IgD-negative memory B cell (primary cell): ENCODE measurements around the gene ZNF660. TPM values are rescaled to one million over a fixed set of nuclear protein-coding genes. Genes with fewer than 3 reads are reported as not detected.
"Not testable (repeated sequence)": the region's sequence is repeated elsewhere in the genome, so short reads cannot be mapped to it uniquely, and the experiment has no call there.

ENCODE experiments used
- H3K27ac Mint-ChIP-seq, 3 donors: one replicate each; pipeline ENCODE4 v1.8.0; 2020 to 2022; ENCODE audit warnings: mild to moderate bottlenecking in 3 of 3, mixed read lengths in 3 of 3, moderate library complexity in 1 of 3
- H3K27me3 Mint-ChIP-seq: one replicate; pipeline ENCODE4 v1.8.0; 2021; ENCODE audit warnings: mixed read lengths
- H3K36me3 Mint-ChIP-seq: one replicate; pipeline ENCODE4 v1.8.0; 2020; ENCODE audit warnings: mild to moderate bottlenecking, mixed read lengths
- H3K4me1 Mint-ChIP-seq, 3 donors: one replicate each; pipeline ENCODE4 v1.8.0; 2020 to 2022; ENCODE audit warnings: mixed read lengths in 3 of 3, mild to moderate bottlenecking in 1 of 3
- H3K4me3 Mint-ChIP-seq, 4 donors: one replicate each; pipeline ENCODE4 v1.8.0; 2020 to 2022; ENCODE audit warnings: mild to moderate bottlenecking in 4 of 4, mixed read lengths in 4 of 4, moderate library complexity in 3 of 4
- H3K9me3 Mint-ChIP-seq, 3 donors: one replicate each; pipeline ENCODE4 v1.8.0; 2020 to 2021; ENCODE audit warnings: mixed read lengths in 3 of 3, mild to moderate bottlenecking in 1 of 3
- polyA plus RNA-seq: library from polyadenylated mRNA; unstranded; fragments of 300-500 nt; fragmentation: Illumina TruSeq; gene quantifications from one replicate; pipeline ENCODE4 v1.2.3, GENCODE V29; 2021

Gene ZNF660
- polyA plus RNA-seq, 1 donor from 2014 or later = not detected

DNA sequence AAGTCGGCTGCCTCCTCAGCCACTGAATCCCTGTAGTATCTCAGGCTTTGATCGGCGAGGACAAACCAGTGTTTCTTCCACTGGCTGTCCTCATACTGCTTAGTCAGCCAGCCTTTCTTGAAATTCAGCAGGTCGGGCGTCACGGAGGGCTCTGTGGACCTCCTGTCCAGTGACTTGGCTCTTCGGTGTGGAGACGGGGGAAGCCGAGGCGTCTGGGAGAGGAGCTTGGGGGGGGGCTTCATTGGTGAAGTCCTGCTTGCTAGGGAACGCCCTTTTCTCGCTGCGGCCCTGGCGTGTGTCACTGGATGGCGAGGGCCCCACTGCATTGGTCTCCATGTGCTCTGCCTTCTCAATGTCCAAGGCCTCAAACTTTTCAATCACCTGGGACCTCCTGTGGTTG, 5.0 kb upstream of the ZNF660 start:
- not testable (repeated sequence) for H3K27ac Mint-ChIP-seq, H3K27me3 Mint-ChIP-seq, H3K4me1 Mint-ChIP-seq, H3K4me3 Mint-ChIP-seq
- Mint-ChIP-seq H3K36me3 (peaks cover 10% of the 10 kb centered on the region), H3K9me3 (peaks cover 3 to 26% (median 4%) of the 10 kb centered on the region in 3 donors)

DNA sequence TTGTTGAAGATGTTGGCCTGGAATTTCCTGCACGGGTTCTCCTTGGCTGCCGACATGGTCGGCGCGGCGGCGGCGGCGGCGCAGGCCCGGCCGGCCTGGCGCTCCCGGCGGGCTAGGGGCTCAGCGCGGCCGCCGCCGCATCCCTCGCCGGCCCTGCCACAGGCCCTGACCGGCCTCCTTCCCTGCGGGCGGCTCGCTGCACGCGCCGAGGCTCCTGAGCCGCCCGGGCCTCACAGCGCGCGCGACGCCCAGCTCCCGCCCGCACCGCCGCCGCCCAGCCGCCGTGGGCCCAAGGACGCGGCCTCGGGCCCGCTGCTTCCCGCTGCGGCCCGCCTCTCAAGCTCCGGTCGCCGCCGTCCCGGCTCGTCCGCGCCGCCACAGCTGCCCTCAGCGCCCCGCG, 3.8 kb upstream of the ZNF660 start:
- H3K4me3 Mint-ChIP-seq, H3K4me1 Mint-ChIP-seq, H3K27ac Mint-ChIP-seq, H3K27me3 Mint-ChIP-seq: not testable (repeated sequence)
- peaks cover 3 to 25% (median 3%) of the 10 kb centered on the region in 3 donors for H3K9me3 Mint-ChIP-seq
- H3K36me3 Mint-ChIP-seq = peaks cover 10% of the 10 kb centered on the region

DNA sequence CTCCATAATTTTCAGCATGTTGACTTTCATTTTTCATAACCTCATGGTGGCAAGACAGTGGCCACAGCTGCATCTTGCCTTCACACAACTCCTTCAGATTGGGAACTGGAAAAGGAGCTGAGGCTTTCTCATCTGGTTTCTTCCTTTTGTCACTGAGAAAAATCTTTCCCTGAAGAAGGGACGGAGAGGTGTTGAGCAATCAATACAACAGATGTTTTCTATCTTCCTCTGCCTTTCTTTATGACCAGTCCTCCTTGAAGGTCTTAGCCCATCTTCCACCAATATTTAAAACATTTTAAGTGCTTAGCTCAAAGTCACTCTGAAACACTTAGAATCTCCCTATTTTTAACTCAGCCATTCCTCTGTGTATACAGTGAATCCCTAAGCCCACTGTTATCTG, 11.9 kb downstream of the ZNF660 start:
- peaks cover 15 to 34% (median 15%) of the 10 kb centered on the region in 3 donors for H3K9me3 Mint-ChIP-seq
- no peaks in the 10 kb centered on the region for H3K4me1 Mint-ChIP-seq
- peaks cover 12% of the 10 kb centered on the region for H3K36me3 Mint-ChIP-seq
- H3K27me3 Mint-ChIP-seq = no peaks in the 10 kb centered on the region
- H3K4me3 Mint-ChIP-seq = no peak overlapping the region
- no peak overlapping the region for H3K27ac Mint-ChIP-seq

DNA sequence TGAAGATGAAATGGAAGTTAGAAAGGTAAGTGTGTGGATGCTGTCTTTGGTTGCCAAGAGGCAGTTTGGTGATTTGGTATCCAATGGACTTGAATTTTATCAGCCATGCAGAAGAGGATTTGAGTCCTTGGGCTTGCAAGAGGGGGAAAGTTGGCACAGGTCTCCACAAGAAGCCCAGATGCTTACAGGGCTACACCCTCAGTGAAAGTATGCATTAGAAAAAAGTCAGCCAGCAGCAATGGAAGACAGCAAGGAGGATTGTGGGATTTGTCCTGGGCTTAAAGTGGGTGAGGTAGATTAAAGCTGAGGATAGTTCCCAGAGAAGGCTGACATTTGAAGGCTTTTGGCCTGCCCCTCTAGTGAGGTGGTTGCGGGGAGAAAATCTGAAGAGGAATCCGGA, 17.0 kb downstream of the ZNF660 start:
- Mint-ChIP-seq H3K9me3 (peaks cover 2 to 11% (median 6%) of the 10 kb centered on the region in 3 donors), H3K27ac (no peak overlapping the region)

DNA sequence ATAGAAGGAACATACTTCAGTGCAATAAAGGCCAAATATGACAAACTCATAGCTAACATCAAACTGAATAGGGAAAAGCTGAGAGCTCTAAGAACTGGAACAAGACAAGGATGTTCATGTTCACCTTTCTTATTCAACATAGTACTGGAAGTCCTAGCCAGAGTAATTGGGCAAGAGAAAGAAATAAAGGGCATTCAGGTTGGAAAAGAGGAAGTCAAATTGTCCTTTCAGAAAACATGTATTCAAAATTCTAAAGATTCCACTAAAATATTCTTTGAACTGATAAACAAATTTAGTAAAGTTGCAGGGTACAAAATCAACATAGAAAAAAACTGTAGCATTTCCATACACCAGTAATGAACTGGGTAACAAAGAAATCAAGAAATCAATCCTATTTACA, 27.9 kb downstream of the ZNF660 start:
- no peaks in the 10 kb centered on the region for H3K27me3 Mint-ChIP-seq

More for the DNA sequence above, 17.0 kb downstream of the ZNF660 start:
- Mint-ChIP-seq H3K4me3 (no peak overlapping the region), H3K4me1 (no peaks in the 10 kb centered on the region), H3K36me3 (peaks cover 8% of the 10 kb centered on the region), H3K27me3 (no peaks in the 10 kb centered on the region)

DNA sequence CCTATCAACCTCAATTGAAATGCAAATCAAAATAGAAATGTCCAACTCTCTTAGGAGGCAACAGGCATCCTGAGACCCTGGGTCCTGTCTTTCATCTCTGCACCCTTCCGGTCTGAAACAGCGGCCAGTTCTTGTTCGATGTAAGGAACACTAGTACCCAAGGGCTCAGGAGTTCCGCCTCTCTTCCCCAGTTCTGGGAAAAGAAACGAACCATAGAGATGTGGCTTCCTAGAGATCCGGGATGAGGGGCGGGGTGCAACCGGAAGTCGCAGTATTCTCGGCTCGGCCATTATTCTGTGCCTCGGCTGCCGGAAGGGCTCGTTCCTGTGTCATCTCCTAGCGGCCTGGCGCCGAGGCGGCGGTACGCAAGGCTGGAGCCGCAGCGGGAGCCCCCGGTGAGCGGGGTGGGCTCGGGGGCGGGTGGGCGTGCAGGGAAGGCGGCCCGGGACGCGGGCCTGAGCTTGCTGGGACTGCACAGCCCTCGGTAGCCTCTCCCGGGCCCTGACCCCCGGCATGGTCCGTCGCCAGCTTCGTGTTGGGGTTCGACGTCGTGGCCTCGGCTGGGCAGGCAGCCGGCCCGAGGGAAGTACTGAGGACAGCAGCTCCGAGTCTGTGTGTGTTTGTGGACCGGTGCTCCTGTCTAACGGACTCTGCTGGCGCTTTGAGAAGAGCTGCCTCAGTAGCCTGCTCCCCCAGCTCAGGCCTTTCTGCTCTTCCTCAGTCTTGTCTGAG, 40.2 kb downstream of the ZNF660 start, which contains the start of gene ZNF197:
ZNF197 (plus strand) TSS at position 288 of the 732 bp plus-strand sequence. CDS start 4,119 bp downstream, outside the sequence.
- peaks cover 5% of the 10 kb centered on the region for H3K36me3 Mint-ChIP-seq
- H3K27me3 Mint-ChIP-seq = no peaks in the 10 kb centered on the region
- peak within 1 kb of the TSS; percentile 69 to 83 (median 78) for H3K27ac Mint-ChIP-seq
- H3K4me3 Mint-ChIP-seq = peak within 1 kb of the TSS; percentile 88 to 97 (median 95)
- H3K4me1 Mint-ChIP-seq = peaks cover 12 to 31% (median 29%) of the 10 kb centered on the region in 3 donors
- H3K9me3 Mint-ChIP-seq = no peaks in the 10 kb centered on the region

More for the DNA sequence above, 27.9 kb downstream of the ZNF660 start:
- Mint-ChIP-seq H3K36me3 (peaks cover 1% of the 10 kb centered on the region), H3K4me1 (peaks cover 0 to 2% (median 0%) of the 10 kb centered on the region in 3 donors), H3K27ac (no peak overlapping the region), H3K4me3 (no peak overlapping the region), H3K9me3 (peaks cover 0 to 5% (median 0%) of the 10 kb centered on the region in 3 donors)

DNA sequence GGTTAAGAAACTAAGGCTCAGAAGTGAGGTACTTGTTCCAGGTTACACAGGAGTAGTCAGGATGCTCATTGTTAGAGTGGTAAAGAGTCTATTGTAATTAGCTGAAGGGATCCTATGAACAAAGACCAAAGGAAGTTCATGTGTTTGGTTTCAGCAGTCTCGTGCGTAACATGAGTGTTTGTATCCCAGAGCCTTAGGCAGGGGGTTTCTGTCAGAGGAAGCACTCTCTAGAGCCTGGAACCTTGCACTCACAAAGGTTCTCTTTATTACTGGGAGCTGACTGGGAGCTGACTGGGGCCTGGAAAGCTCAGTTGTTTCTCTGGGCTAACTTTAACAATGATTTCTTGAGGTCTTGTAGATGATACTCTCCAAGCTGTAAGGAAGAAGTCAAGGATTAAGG, 44.0 kb downstream of the ZNF660 start:
- H3K27me3 Mint-ChIP-seq = no peaks in the 10 kb centered on the region
- peaks cover 13 to 30% (median 29%) of the 10 kb centered on the region in 3 donors for H3K4me1 Mint-ChIP-seq
- no peak overlapping the region for H3K4me3 Mint-ChIP-seq
- no peak overlapping the region for H3K27ac Mint-ChIP-seq
- no peaks in the 10 kb centered on the region for H3K9me3 Mint-ChIP-seq
- H3K36me3 Mint-ChIP-seq = peaks cover 7% of the 10 kb centered on the region

DNA sequence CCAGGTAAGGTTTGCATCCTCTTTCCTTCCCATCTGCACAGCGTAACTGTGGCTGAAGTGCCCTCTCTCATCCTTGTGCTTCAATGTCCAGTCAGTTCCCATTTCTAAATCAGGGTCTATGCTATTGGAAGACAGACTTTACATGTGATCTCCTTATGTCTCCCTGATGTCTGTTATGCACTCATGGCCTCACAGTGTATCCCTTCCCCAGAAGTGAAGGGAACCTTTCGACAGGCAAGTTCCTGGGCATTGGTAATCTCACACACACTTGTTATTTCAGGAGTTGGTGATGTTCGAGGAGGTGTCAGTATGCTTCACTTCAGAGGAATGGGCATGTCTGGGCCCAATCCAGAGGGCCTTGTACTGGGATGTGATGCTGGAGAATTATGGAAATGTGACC, 47.4 kb downstream of the ZNF660 start:
- Mint-ChIP-seq H3K36me3 (peaks cover 28% of the 10 kb centered on the region), H3K4me1 (peaks cover 6 to 18% (median 13%) of the 10 kb centered on the region in 3 donors), H3K27me3 (no peaks in the 10 kb centered on the region), H3K9me3 (peaks cover 0 to 9% (median 3%) of the 10 kb centered on the region in 3 donors), H3K27ac (no peak overlapping the region), H3K4me3 (no peak overlapping the region)

DNA sequence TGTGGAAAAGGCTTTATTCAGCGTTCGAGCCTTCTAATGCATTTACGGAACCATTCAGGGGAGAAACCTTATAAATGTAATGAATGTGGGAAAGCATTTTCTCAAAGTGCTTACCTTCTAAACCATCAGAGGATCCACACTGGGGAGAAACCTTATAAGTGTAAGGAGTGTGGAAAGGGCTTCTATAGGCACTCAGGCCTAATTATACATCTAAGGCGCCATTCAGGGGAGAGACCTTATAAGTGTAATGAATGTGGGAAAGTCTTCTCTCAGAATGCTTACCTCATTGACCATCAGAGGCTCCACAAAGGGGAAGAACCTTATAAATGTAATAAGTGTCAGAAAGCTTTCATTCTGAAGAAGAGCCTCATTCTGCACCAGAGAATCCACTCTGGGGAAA, 57.6 kb downstream of the ZNF660 start:
- peaks cover 0 to 3% (median 1%) of the 10 kb centered on the region in 3 donors for H3K4me1 Mint-ChIP-seq
- peaks cover 36% of the 10 kb centered on the region for H3K36me3 Mint-ChIP-seq
- peaks cover 12 to 53% (median 23%) of the 10 kb centered on the region in 3 donors for H3K9me3 Mint-ChIP-seq
- no peaks in the 10 kb centered on the region for H3K27me3 Mint-ChIP-seq
- no peak overlapping the region for H3K27ac Mint-ChIP-seq
- H3K4me3 Mint-ChIP-seq = peak overlapping the region in 1 of 4 donors; percentile 66

DNA sequence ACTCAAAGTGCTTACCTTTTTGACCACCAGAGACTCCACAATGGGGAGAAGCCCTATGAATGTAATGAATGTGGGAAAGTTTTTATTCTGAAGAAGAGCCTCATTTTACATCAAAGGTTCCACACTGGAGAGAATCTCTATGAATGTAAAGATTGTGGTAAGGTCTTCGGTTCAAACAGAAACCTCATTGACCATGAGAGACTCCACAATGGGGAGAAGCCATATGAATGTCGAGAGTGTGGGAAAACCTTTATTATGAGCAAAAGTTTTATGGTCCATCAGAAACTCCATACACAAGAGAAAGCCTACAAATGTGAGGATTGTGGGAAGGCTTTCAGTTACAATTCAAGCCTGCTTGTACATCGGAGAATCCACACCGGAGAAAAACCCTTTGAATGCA, 58.3 kb downstream of the ZNF660 start:
- H3K36me3 Mint-ChIP-seq = peaks cover 29% of the 10 kb centered on the region
- peaks cover 4 to 8% (median 5%) of the 10 kb centered on the region in 3 donors for H3K4me1 Mint-ChIP-seq
- peaks cover 12 to 47% (median 17%) of the 10 kb centered on the region in 3 donors for H3K9me3 Mint-ChIP-seq
- H3K4me3 Mint-ChIP-seq = no peak overlapping the region
- no peak overlapping the region for H3K27ac Mint-ChIP-seq
- H3K27me3 Mint-ChIP-seq = no peaks in the 10 kb centered on the region

DNA sequence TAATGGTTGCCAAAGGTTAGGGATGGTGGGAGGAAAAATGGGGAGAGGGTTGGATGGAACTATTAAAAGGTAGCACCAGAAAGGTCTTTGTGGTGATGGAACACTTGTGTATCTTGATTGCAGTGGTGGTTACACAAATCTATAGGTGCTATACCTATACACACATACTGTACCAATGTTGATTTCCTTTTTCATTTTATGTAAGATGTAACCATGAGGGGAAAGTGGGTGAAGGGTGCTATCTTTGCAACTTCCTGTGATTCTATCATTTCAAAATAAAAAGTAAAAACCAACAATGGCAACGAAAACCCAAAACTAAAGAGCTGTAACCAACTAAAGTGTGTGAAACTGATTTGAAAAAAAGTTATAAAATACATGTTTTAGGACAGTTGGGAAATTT, 63.0 kb downstream of the ZNF660 start:
- Mint-ChIP-seq H3K9me3 (peaks cover 5 to 24% (median 5%) of the 10 kb centered on the region in 3 donors), H3K4me1 (peaks cover 16% of the 10 kb centered on the region in 3 donors), H3K27ac (peak overlapping the region in 2 of 3 donors; percentile 83 to 90)

DNA sequence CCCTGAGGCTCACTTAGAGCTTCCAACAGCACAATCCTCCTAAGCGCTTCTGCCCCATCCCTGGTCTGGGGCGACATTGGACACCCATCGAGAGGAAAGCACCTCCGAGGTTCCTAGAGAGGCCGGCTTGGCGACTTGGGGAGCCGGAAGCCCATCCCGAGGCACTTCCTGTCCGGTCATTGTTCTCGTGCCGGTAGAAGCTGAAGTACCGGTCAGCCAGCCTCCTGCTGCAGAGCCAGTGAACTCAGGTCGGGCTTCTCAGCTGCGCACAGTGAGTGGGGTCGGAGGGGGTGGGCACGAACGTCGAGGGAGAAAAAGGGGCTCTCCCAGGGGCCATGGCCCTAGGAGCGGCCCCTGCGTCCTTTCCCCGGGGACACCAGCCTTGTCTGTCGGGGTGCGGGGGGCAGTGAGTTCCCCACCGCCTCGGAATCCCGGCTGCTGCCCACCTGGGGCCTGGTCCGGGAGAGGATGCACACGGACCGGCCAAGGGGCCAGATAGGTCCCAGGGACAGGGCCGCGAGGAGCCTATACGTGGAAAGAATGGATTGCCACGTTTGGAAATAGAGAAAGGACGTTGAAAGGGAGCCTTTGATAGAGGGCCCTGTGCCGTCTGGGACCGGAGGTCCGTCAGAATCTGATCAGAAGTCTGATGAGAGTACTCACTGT, 63.9 kb downstream of the ZNF660 start, which contains the start of gene ZNF35:
ZNF35 (plus strand) TSS at position 169 of the 666 bp plus-strand sequence. CDS start 2,336 bp downstream, outside the sequence.
- Mint-ChIP-seq H3K4me1 (peaks cover 16% of the 10 kb centered on the region in 3 donors), H3K4me3 (peak within 1 kb of the TSS; percentile 92 to 97 (median 96)), H3K27me3 (no peaks in the 10 kb centered on the region), H3K36me3 (peaks cover 18% of the 10 kb centered on the region), H3K9me3 (peaks cover 2 to 20% (median 3%) of the 10 kb centered on the region in 3 donors), H3K27ac (peak within 1 kb of the TSS; percentile 5 to 90 (median 83))

More for the DNA sequence above, 63.0 kb downstream of the ZNF660 start:
- Mint-ChIP-seq H3K4me3 (peak overlapping the region; percentile 92 to 97 (median 96)), H3K36me3 (peaks cover 15% of the 10 kb centered on the region), H3K27me3 (no peaks in the 10 kb centered on the region)
